GM04504 (cell line): ENCODE data around the gene HGD.
A peak's percentile ranks its signal among the peaks of the same experiment; 100 is the strongest.
"Not testable (repeated sequence)": the region's sequence is repeated elsewhere in the genome, so short reads cannot be mapped to it uniquely, and the experiment has no call there.

ENCODE experiments used
- DNase-seq: peaks from one replicate; pipeline ENCODE4 v3.0.0-alpha.2; 2012; ENCODE audit warnings: low read depth

The HGD gene

DNA sequence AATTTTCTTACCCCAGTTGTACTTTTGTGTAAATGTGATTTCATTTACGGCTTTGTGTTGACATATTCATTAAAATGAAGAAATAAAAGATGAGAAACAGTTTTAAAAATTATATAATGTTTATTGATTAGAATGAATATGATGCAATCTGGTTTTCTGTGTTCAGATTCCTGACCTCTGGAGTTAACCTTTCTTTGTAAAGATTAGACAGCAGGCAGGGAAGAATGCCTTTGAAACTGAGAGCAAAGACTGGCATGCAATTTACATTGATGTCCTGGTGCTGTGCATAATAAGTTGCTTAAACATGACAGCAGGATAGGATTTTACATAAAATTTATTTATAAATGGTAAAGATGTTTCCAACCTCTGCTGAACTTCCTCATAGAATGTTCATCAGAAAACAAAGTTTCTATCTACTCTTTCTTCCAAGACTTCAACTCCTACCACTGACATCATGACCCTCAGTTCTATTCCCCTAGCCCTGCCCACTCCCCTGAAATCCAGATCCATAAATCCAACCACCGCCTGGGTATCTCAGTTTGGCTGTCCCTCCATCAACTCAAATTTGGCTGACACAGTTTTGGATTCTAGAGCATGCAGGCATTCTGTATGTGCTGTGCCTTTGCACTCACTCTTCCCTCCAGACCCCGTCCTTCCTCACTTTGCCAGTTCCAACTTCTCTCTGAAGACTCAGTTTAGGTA is 1.7 kb downstream of the HGD start:
- DNase-seq: no peak

DNA sequence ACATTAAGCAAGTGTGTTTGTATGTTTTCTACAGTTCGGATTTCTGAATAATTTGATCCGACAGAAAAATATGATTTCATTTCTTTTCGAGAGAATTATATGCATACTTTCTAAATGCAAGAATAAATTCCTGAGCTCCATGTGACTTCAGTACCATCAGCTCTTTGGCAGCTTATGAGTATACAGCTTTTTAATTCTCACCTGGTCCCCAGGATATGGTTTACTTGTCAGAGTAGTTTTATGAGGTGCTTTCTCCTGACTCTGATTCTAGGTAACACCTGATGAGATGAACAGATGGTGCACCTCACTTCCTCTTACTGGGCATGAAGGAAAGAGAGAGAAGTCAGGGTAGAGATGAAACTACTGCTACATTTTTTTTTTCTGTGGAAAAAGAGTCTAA is 3.1 kb downstream of the HGD start:
- no peak for DNase-seq

- DNase-seq: peak; percentile 42
Measured at GRCh38 chr3:120678331-120678947, 3.6 kb downstream of the HGD start.

DNA sequence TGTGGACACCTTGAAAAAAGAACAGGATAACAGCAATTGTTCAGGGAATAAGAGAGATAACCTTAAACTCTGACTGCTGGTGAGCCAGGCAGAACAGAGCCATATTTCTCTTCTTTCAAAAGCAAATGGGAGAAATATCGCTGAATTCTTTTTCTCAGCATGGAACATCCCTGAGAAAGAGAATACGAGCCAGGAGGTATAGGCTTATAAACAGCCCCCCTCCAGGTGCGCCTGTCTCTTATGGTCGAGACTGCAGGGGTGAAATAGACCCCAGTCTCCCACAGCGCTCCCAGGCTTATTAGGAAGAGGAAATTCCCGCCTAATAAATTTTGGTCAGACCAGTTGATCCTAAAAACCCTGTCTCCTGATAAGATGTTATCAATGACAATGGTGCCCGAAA is 4.8 kb downstream of the HGD start:
- not testable (repeated sequence) for DNase-seq

DNA sequence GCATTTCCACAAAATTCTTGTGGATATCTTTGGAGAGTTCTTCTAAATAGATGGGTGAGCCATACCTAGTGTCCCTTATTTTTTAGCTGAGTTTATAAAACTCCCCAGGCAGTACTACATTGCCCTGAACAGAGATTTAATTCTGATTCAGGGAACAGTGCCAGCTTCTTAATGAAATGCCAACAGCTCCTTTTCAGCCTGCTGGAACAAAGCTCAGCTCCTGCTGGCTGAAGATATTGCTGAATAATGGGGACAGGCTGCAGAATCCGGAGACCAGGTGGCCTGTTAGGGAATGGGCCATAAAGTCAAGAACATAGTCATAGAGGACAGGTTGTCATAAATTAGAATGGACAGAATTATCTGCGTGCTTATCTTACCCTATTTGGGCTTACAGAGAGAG is 8.9 kb downstream of the HGD start:
- DNase-seq: no peak

- no peak for DNase-seq
Measured at GRCh38 chr3:120670576-120670975, 11.5 kb downstream of the HGD start.

GRCh38 chr3:120664926-120665325 is 17.1 kb downstream of the HGD start:
- no peak for DNase-seq

GRCh38 chr3:120661945-120662344 is 20.1 kb downstream of the HGD start:
- no peak for DNase-seq

GRCh38 chr3:120661106-120661905 is 20.7 kb downstream of the HGD start:
- no peak for DNase-seq

DNA sequence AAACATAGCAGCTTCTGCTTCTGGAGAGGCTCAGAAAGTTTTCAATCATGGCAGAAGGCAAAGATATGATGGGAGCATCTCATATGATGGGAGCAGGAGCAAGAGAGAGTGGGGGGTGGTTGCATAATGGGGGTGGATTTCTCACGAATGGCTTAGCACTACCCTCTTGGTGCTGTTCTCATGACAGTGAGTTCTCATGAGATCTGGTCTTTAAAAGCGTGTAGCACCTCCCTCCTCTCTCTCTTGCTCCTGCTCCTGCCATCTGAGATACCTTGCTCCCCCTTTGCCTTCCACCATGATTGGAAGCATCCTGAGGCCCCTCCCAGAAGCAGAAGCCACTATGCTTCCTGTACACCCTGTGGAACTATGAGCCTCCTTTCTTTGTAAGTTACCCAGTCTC is 22.2 kb downstream of the HGD start:
- no peak for DNase-seq

DNA sequence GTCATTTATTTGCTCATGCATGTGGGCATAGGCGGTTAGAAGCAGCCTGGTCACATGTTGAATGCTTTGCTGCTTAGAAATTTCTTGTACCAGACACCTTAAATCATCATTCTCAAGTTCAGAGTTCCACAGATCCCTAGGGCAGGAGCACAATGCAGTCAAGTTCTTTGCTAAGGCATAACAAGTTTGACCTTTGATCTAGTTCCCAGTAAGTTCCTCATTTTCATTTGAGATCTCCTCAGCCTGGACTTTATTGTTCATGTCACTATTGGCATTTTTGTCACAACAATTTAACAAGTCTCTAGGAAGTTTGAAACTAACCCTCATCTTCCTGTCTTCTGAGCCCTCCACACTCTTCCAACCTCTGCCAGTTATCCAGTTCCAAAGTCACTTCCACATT is 22.8 kb downstream of the HGD start:
- no peak for DNase-seq

DNA sequence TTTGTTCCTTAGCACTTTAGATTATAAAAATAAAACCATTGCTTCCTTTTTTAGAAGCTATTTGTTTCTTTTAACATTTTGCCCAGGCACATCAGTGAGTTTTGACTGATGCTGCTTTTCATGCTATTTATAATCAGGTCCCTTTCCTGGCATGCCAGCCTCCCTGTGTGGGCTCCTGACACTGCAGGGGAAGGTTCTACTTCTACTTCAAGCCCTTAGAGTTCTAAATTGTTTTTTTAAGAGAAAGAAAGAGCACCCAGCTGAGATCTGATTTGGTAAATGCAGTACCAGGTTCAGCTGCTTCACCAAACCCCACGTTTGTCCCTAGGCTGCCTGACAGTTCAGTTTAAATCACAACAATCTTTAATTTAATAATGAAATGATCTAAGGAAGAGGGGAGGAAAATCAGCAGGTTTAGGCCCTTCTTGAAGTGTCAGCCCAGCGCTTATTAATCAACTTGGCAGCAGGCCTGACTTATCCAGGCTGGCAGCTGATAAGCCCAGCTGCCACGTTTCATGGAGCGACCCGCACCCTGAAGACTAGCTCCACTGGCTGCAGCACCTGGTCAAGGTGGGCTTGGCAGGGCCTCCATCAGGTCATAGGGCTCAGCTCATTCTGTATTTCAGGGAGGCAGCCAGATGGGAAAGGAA is 29.0 kb downstream of the HGD start:
- DNase-seq: no peak

GRCh38 chr3:120652281-120652680 is 29.8 kb downstream of the HGD start:
- no peak for DNase-seq

DNA sequence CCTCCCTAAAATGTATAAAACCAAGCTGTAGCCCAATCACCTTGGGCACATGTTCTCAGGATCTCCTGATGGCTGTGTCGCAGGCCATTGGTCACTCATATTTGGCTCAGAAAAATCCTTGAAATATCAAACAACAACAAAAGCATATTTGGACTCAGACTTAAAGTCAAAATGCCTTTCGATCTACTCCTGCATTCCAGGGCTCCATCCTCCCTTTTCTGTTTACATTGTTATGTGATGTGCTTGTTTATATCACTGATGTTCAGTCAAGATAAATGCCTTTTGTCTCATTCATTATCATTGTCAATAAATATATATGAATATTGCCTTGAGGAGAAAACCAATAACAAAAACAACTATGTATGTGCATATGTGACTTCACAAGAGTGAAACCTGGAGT is 31.7 kb downstream of the HGD start:
- no peak for DNase-seq

DNA sequence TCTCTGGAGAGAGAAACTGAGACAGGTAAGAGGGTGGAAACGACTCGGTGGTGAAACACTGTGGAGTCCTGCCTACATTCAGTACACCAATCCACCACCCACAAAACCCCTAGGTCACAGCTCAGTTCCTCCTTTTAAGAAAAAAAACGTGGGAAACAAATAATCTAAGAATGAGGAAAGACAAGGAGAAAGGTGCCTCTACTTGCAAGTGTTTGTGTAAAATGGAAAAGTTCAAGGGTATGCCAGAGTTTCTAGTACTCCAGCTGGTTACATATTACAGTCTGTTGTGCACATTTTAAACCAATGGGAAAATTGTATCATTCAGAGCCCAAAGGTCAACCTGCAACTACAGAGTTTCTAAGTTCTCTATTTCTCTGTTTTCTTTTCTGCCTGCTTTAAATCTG is 32.2 kb downstream of the HGD start:
- DNase-seq: no peak

DNA sequence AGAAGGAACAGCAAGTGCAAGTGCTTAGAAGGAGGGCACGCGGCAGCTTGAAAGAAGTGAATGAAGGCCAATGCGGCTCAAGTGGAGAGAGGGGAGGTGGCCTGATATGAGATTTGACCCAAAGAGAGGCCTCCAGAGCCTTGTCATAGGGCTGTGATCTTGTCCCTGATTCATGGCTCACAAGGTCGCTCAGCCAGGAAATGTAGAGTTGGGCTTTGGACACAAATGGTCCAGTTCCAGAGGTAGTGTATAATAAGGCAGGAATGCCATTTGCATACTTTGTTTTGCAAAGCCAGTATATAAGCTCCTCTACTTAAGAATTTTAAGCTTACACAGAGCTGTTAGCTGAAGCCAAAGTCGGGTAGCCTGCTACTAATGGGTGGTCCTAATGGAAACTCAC is 33.7 kb downstream of the HGD start:
- DNase-seq: no peak

GRCh38 chr3:120646771-120647432 is 35.1 kb downstream of the HGD start:
- no peak for DNase-seq

DNA sequence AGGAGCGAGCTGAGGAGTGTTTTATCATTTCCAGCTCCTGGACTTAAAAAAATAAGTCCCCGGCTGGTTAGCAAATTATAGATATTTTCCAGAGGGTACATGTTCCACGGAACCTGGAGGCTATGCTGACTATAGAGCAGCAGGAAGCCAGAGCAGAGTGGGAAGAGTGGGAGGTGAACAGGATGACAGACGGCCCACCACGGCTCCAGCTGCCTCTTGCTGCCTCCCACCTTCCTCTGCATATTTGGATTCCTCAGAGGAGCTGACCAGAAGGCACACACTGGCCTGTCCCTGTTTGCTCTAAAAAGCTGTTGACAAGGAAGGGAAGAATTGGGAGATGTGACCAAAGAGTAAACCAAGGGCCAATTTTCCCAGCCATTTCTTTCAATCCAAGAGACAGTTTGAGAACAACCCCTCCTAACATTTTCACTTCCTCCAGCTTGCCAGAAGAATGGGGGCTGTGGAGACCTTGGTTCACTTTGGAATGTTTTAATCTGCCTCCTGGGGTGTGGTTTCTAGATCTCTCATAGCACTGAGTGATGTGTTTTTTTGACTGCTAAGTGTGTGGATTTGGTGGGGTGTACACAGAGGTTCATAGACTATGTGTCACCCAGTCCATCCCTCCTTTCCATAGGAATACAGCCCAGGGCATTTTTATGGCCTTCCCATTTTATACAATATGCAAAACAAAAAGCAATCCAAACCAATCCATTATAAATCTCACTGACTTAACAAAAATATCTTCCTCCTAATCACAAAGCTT is 36.8 kb downstream of the HGD start:
- DNase-seq: no peak

GRCh38 chr3:120642368-120642948 is 39.6 kb downstream of the HGD start:
- DNase-seq: no peak

GRCh38 chr3:120641696-120642246 is 40.3 kb downstream of the HGD start:
- DNase-seq: no peak

DNA sequence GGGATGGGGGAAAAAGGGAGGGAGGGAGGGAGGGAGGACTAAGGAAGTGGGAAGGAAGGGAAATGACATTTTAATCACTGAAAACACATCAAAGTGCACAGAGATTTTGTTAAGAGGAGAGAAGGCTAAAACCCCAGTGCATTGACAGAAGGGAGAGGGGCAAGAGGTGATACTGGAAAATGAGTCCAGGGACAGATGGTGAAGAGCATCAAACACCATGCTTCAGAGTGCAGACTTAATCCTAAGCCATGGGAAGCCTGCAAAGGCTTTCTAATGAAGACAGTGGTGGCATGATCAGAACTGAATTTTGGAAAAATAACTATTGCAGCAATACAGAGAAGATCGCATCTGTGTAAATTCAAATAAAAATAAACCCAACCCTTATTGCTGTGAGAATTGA is 41.8 kb downstream of the HGD start:
- DNase-seq: no peak
